IgD-negative memory B cell (primary cell): ENCODE measurements around the gene PLCB4. TPM values are rescaled to one million over a fixed set of nuclear protein-coding genes. Genes with fewer than 3 reads are reported as not detected.

Experiments
- H3K27ac Mint-ChIP-seq, 3 donors: one replicate each; pipeline ENCODE4 v1.8.0; 2020 to 2022; ENCODE audit warnings: mild to moderate bottlenecking in 3 of 3, mixed read lengths in 3 of 3, moderate library complexity in 1 of 3
- H3K27me3 Mint-ChIP-seq: one replicate; pipeline ENCODE4 v1.8.0; 2021; ENCODE audit warnings: mixed read lengths
- H3K36me3 Mint-ChIP-seq: one replicate; pipeline ENCODE4 v1.8.0; 2020; ENCODE audit warnings: mild to moderate bottlenecking, mixed read lengths
- H3K4me1 Mint-ChIP-seq, 3 donors: one replicate each; pipeline ENCODE4 v1.8.0; 2020 to 2022; ENCODE audit warnings: mixed read lengths in 3 of 3, mild to moderate bottlenecking in 1 of 3
- H3K4me3 Mint-ChIP-seq, 4 donors: one replicate each; pipeline ENCODE4 v1.8.0; 2020 to 2022; ENCODE audit warnings: mild to moderate bottlenecking in 4 of 4, mixed read lengths in 4 of 4, moderate library complexity in 3 of 4
- H3K9me3 Mint-ChIP-seq, 3 donors: one replicate each; pipeline ENCODE4 v1.8.0; 2020 to 2021; ENCODE audit warnings: mixed read lengths in 3 of 3, mild to moderate bottlenecking in 1 of 3
- polyA plus RNA-seq: library from polyadenylated mRNA; unstranded; fragments of 300-500 nt; fragmentation: Illumina TruSeq; gene quantifications from one replicate; pipeline ENCODE4 v1.2.3, GENCODE V29; 2021

PLCB4 gene
- polyA plus RNA-seq, 1 donor from 2014 or later, result not detected

DNA sequence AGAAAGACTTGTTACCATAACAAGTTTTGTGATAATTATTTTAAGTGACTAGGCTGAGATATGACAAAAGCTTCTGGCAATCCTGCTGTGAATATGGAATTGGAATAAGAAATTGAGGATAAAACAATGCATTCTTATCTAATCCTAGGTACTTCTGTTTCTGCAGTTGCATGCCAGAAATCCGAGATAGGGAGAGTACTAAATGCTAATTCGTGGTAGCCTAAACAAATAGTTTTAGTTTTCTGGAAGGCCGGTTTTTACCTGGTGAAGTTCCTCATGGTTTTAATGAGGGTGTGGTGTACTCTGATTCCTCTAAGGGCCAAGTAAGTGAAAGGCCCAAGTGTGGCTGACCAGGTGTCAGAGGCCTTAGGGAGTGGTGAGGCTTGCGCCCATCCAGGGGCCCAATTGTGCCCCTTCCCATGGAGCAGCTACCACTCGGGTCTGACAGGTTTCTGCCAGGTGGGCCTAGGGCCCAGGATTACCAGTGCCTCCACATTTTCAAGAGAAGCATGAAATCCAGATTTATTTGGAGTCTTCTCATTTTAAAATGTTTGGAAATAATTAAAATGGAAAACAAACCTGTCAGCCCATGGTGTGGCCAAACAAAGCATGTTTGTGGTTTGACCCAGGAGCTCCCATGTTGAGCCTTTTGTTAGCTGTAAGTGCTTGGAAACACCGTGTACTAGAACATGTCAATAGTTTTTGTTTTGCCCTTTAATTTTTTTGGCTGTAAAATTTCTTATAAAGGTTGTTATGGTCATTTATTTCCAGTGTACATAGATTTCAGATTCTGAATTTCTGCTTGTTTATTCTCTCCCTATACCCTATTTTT, 6.6 kb downstream of the PLCB4 start:
- no peak overlapping the region for H3K27ac Mint-ChIP-seq
- H3K27me3 Mint-ChIP-seq, result peaks cover 2% of the 10 kb centered on the region
- H3K4me1 Mint-ChIP-seq, result no peaks in the 10 kb centered on the region
- H3K4me3 Mint-ChIP-seq, result no peak overlapping the region
- H3K36me3 Mint-ChIP-seq, result no peaks in the 10 kb centered on the region
- H3K9me3 Mint-ChIP-seq, result peaks cover 0 to 1% (median 0%) of the 10 kb centered on the region in 3 donors

DNA sequence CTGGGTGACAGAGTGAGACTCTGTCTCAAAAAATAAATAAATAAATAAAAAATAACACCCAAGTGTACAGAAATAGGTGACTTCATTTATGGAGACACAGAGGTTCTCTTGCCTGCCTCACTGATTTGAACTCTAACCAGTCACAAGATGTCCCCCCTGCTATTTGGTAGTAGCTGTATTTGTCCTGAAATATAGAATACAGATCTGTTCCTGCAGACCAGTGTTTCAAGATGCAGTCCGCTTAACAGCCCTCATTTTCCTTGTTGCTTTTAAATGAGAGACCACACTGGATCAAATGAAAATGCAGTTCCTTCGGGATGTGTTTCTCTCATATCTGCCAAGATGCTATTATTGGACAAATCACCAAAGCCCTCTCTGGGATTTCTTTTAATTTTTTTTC, 7.6 kb downstream of the PLCB4 start:
- Mint-ChIP-seq H3K4me3 (no peak overlapping the region), H3K9me3 (peaks cover 0 to 4% (median 4%) of the 10 kb centered on the region in 3 donors), H3K4me1 (no peaks in the 10 kb centered on the region), H3K27me3 (no peaks in the 10 kb centered on the region), H3K36me3 (no peaks in the 10 kb centered on the region), H3K27ac (no peak overlapping the region)

DNA sequence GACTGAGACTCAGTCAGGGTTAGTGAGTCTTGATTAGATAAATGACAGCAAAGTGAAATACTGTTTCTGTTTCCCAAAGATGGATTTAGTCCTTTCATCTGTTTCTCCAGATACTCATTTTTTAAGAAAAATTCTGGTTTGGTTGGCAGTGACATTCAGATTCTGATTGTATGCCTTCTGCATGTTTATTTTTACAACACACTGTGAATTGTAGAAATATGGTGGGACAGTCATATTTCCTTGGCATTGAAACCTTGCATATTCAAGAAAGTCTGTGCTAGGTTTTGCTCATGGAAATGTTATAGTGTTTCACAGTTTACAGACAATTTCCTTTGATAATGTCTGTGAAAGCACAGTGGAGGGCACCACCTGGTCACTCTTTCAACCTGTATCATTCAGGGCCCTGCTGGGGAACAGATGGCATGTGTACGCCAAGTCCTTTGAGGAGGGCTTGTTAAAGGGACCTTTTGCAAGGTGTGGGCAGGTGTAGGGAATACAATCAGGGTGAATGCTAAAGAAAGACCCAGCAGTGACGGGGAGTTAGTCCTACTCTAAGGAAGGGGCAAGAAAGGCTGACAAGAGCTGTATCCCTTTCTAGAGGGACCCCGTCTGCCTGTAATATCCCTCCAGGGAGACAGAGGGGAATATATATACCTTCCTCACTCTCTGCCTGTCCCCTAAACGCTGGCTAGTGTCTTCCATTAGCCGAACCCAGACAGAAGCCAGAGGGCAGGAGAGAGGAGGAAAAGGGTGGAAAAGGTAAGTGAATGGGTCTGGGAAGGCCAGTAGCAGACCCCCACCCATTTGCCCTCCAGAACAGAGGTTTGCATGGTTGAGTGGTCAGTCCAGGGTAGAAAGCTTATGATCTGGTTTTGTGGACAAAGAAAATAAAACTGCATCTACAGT, 10.2 kb downstream of the PLCB4 start:
- Mint-ChIP-seq H3K36me3 (no peaks in the 10 kb centered on the region), H3K4me3 (no peak overlapping the region), H3K27ac (no peak overlapping the region), H3K9me3 (peaks cover 0 to 4% (median 2%) of the 10 kb centered on the region in 3 donors), H3K27me3 (no peaks in the 10 kb centered on the region), H3K4me1 (no peaks in the 10 kb centered on the region)

DNA sequence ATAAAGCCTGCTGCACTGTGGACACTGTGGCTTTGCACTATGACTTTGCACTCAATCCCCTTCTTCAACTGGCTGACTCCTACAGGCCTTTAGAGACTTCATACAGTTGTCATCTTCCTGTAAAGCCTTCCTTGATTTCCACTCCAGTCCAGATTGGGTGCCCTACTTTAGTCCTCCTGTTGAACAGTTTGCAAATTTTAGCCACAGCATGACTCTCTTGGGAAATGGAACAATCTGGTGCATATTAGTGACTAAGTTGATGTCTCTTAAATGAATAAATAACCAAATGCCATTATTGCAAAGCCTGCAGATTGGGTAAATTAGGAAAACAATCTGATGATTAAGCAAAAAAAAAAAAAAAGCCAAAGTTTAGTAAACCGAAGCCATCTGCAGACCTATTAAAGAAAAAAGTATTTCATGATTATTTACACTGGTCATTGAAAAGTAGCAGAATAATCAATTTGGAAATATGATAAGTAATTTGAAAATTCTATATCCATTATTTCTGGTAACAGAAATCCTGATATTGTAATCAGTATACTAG, 12.6 kb downstream of the PLCB4 start:
- Mint-ChIP-seq H3K9me3 (peaks cover 0 to 4% (median 2%) of the 10 kb centered on the region in 3 donors), H3K4me3 (no peak overlapping the region), H3K27me3 (no peaks in the 10 kb centered on the region), H3K27ac (no peak overlapping the region), H3K4me1 (no peaks in the 10 kb centered on the region), H3K36me3 (no peaks in the 10 kb centered on the region)

DNA sequence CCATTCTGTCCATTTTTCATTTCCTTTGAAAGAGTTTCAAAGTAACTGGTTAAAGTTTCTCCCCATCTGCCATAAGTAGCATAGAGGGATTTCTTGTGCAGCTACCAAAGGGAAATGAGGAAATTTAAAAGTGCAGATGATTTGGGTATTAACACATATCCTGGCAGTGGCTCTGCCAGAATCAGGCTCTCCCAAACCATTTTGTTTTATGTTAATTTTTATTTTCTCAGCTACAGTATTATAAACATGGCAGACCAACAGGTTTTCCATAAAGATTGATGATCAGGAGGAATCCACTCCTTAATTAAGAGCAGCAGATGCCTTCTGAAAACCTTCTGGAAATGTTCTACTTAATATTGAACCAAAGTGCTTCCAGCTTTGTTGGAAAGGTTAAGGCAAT, 13.9 kb downstream of the PLCB4 start:
- Mint-ChIP-seq H3K36me3 (no peaks in the 10 kb centered on the region), H3K4me3 (no peak overlapping the region), H3K27ac (no peak overlapping the region), H3K9me3 (peaks cover 0 to 4% (median 2%) of the 10 kb centered on the region in 3 donors), H3K4me1 (no peaks in the 10 kb centered on the region), H3K27me3 (no peaks in the 10 kb centered on the region)

DNA sequence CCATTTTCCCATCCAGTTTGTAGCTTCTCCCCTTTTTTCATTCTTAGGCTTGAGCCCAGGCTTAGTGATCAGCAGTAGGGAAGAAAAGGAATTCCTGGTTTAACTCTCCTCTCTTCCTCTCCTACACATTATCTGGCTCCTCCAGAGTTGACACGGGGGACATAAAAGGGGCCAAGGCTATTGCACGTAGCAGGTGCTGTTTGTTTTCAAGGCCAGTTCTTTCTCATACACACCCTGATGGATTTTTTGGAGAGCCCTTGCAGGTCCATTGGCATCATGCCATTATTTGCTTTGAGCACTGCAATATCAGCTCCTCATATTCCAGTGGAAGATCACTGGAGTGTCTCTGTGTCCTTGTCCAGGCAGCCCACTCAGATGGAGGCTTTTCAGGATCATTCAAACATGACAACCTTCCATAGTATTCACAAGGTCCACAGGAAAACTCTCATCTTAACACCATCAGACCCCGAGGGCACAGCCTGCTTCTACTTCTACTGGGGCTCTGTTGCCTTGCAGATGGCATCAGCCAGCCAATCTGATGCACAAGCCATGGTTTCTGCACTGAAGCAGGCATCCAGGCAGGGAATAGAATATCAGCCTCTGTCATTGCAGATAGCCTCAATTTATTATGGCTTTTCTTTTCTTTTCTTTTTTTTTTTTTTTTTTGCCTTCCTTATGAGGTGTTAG, 18.8 kb downstream of the PLCB4 start:
- Mint-ChIP-seq H3K27ac (no peak overlapping the region), H3K4me1 (no peaks in the 10 kb centered on the region), H3K27me3 (no peaks in the 10 kb centered on the region), H3K4me3 (no peak overlapping the region), H3K9me3 (no peaks in the 10 kb centered on the region), H3K36me3 (no peaks in the 10 kb centered on the region)

DNA sequence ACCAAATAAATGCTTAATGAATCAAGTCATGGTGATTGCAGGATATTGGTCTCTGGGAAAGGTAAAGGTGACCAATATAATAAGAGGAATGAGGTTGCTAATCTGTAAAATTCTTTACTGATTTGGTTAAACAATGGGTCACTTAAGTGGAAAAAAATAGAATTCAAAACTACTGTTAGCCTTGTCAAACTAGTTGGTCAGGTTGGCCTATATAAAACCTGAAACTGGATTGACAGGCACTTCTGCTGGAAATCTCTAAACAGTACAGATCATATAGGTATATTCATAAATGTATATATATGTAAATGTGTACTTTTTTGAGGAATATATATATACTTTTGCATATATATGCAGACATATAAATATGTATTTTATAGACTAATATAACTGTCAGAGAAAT, 19.7 kb downstream of the PLCB4 start:
- no peaks in the 10 kb centered on the region for H3K27me3 Mint-ChIP-seq
- H3K27ac Mint-ChIP-seq, result no peak overlapping the region
- H3K9me3 Mint-ChIP-seq, result peaks cover 0 to 3% (median 0%) of the 10 kb centered on the region in 3 donors
- no peaks in the 10 kb centered on the region for H3K4me1 Mint-ChIP-seq
- no peaks in the 10 kb centered on the region for H3K36me3 Mint-ChIP-seq
- no peak overlapping the region for H3K4me3 Mint-ChIP-seq

DNA sequence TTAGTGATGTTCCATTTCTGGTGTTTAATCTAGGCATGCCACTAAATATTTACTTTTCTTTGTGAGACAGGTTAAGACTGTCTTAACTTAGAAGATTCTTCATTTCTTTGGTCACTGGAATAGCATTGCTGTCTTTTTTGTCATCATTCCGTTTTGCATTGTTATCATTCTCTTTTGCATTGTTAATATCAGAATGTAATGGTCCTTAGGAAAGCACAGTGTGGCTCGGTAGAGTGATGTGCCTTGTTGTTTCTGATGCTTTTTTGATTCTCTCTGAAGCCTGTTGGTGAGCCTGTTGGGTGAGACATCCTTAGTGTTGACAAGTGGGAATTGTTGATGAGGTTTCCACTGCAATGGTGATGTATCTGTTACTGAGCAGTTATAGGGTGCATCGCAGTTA, 23.2 kb downstream of the PLCB4 start:
- H3K4me3 Mint-ChIP-seq, result no peak overlapping the region
- no peaks in the 10 kb centered on the region for H3K27me3 Mint-ChIP-seq
- no peak overlapping the region for H3K27ac Mint-ChIP-seq
- peaks cover 0 to 4% (median 0%) of the 10 kb centered on the region in 3 donors for H3K9me3 Mint-ChIP-seq
- H3K4me1 Mint-ChIP-seq, result no peaks in the 10 kb centered on the region
- H3K36me3 Mint-ChIP-seq, result no peaks in the 10 kb centered on the region

DNA sequence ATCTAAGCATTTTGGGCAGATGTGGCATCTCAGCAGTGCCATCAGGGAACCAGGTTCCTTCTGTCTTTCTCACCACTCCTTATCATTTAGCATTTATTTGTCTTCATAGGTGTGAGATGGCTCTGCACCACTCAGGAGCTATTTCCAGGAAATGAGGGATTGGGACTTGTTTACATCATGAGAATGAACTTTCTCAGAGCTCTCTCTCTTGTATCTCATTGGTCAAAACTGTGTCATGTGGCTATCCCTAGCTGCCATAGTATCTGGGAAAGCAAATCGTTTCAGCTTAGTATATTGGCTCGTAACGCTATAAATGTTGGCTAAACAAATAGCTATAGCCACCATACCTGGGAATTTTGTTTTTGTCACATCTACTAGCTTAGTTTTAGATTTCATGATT, 23.8 kb downstream of the PLCB4 start:
- Mint-ChIP-seq H3K27ac (no peak overlapping the region), H3K9me3 (peaks cover 0 to 7% (median 0%) of the 10 kb centered on the region in 3 donors), H3K4me3 (no peak overlapping the region), H3K36me3 (no peaks in the 10 kb centered on the region), H3K27me3 (no peaks in the 10 kb centered on the region), H3K4me1 (no peaks in the 10 kb centered on the region)

DNA sequence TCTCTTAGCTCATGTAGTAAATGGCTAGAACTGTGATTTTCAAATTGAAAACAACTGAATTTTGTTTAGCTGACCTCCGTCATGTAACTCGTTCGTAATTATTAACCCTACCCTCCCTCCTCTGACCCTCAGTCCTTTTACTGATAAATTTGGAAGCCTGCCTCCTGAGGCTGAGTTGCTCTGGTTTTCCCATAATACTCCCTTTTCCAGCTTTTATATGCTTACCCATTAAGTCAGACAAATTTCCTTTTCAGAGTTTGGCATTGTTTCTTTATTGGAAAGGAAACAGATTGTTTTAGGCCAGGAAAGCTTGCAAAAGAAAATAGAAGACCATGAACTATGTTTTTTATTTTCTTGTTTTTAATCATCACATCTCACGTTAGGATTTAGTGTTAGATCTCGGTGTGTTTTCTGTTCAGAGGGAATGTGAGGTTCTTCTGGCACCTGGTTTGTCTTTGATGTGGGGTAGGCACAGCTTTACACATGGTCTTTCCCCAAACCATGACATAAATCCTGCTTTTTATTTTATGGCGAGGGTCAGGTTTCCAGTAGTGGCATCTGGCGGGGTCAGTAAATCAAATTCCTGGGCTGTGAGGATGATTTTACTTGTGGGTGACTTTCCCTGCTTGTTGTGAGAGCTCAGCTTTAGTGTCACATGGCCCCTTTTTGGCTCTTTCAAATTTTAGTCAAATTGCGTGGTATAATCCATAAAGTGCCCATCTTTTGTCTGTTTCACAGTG, 24.5 kb downstream of the PLCB4 start:
- Mint-ChIP-seq H3K27me3 (no peaks in the 10 kb centered on the region), H3K27ac (no peak overlapping the region), H3K36me3 (no peaks in the 10 kb centered on the region), H3K9me3 (peaks cover 0 to 9% (median 0%) of the 10 kb centered on the region in 3 donors), H3K4me1 (no peaks in the 10 kb centered on the region), H3K4me3 (no peak overlapping the region)

DNA sequence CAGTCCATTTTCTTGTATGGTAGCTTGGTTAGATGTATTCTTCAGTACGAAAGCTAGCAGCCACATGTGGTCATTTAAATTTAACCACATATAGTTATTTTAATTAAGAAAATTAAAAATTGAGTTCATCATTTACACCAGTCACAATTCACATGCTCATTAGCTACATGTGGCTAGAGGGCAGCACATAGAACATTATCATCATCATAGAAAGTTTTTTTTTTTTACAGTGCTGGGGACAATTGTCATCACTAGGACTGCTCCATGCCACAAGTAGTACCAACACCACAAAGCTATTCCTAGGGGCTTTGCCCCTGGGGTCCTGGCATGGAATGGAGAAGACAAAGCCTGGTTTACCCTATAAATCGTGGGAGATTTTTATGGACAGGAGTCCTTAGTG, 30.5 kb downstream of the PLCB4 start:
- Mint-ChIP-seq H3K27ac (no peak overlapping the region), H3K36me3 (no peaks in the 10 kb centered on the region), H3K27me3 (no peaks in the 10 kb centered on the region), H3K4me1 (no peaks in the 10 kb centered on the region), H3K4me3 (no peak overlapping the region), H3K9me3 (peaks cover 0 to 7% (median 0%) of the 10 kb centered on the region in 3 donors)

DNA sequence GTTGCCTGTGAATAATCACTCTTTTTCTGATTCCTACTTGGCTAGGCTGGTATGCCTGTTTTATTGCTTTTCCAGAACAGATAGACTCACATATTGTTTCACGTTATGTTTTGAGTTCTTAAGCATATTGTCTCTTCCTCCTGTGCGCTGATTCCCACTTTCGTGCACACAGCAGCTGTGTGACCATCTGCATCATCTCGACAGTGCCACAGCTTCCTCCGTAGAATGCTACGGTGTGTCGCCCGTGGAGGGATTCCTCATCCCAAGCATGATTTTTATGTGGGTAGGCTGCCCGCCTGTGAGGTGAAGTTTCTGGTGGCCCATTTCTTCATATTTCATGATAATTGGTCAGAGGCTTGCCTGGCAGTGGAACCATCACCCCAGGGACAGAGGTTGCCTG, 31.8 kb downstream of the PLCB4 start:
- no peaks in the 10 kb centered on the region for H3K27me3 Mint-ChIP-seq
- no peaks in the 10 kb centered on the region for H3K4me1 Mint-ChIP-seq
- no peaks in the 10 kb centered on the region for H3K36me3 Mint-ChIP-seq
- no peak overlapping the region for H3K27ac Mint-ChIP-seq
- peaks cover 0 to 7% (median 0%) of the 10 kb centered on the region in 3 donors for H3K9me3 Mint-ChIP-seq
- no peak overlapping the region for H3K4me3 Mint-ChIP-seq

DNA sequence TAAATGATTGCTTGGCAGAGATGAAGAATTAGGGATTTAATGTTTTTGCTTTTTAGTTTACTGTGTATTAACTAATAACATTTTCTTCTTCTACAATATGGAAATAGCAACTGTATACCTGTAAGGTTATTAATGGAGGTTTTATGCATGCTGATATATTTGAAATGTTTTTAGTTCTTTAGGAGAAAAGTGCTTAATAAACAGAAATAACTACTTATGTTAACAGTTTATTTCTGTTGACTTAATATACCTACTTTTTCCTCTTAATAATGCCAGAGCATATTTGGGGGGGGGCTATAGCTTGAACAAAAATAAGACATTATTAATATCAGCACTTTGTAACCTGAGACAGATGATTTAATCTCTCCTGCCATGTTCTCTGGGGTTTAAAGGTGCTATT, 33.6 kb downstream of the PLCB4 start:
- peaks cover 0 to 7% (median 0%) of the 10 kb centered on the region in 3 donors for H3K9me3 Mint-ChIP-seq
- H3K27me3 Mint-ChIP-seq, result no peaks in the 10 kb centered on the region
- H3K4me1 Mint-ChIP-seq, result no peaks in the 10 kb centered on the region
- H3K27ac Mint-ChIP-seq, result no peak overlapping the region
- H3K36me3 Mint-ChIP-seq, result no peaks in the 10 kb centered on the region
- H3K4me3 Mint-ChIP-seq, result no peak overlapping the region

DNA sequence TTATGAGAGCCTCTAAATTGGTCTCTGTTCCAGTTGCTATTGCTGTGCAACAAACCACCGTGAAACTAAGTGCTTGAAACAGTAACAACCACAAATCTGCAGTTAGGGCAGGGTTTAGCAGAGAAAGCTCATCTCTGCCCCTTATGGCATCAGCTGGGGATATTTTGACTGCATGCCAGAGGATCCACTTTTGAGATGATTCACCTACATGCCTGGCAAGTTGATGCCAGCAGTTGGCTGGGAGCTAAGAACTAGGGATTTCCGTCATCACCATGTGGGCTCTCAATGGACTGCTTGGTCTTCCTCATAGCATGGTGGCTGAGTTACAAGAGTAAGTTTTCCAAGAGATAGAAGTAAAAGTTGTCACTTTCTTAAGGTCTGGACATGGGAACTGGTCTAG, 35.1 kb downstream of the PLCB4 start:
- H3K4me1 Mint-ChIP-seq, result no peaks in the 10 kb centered on the region
- no peak overlapping the region for H3K4me3 Mint-ChIP-seq
- H3K27ac Mint-ChIP-seq, result no peak overlapping the region
- H3K36me3 Mint-ChIP-seq, result no peaks in the 10 kb centered on the region
- H3K9me3 Mint-ChIP-seq, result peaks cover 0 to 3% (median 0%) of the 10 kb centered on the region in 3 donors
- no peaks in the 10 kb centered on the region for H3K27me3 Mint-ChIP-seq
